NCI-H2227 (cell line): ENCODE data around the gene SZRD1.
A peak's percentile ranks its signal among the peaks of the same experiment; 100 is the strongest.

Source experiments
- DNase-seq: peaks from one replicate; lab custom pipeline; 2025; ENCODE audit not compliant: unreplicated experiment; lab: John Stamatoyannopoulos, UW

The SZRD1 gene

GRCh38 chr1:16436946-16437474 is 70.0 kb downstream of the SZRD1 start, which contains the start of gene SPATA21:
SPATA21 (minus strand) TSS chr1:16437424; CDS start chr1:16431371, 6,053 bp downstream.
- no peak for DNase-seq

- DNase-seq: no peak
Measured at GRCh38 chr1:16438516-16438915, 71.5 kb downstream of the SZRD1 start.

- no peak for DNase-seq
Measured at GRCh38 chr1:16438924-16439323, 71.9 kb downstream of the SZRD1 start.

- DNase-seq: no peak
Measured at GRCh38 chr1:16440131-16440469, 73.1 kb downstream of the SZRD1 start.

GRCh38 chr1:16440470-16441281 is 73.6 kb downstream of the SZRD1 start, which contains the start of gene NECAP2:
NECAP2 (plus strand) TSS chr1:16440724; CDS start chr1:16440762, 38 bp downstream.
- peak; percentile 98 for DNase-seq

DNA sequence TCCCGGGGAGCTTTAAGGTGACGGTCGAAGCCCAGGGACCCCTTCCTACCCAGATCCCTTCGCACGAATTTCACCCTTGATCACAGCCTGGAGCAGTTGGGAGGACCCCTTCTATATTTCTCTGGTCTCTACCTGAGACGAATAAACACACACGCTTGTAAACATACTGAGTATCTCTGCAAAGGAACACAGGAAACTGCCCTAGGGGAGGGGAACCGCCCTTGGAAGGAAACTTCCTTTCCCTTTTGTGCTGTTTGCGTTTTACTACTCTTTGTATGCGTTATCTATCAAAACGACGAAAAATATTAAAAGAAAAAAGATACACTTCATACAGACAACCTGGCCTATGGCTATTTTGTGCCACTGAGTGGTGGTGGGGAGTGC is 74.2 kb downstream of the SZRD1 start:
- no peak for DNase-seq

GRCh38 chr1:16442265-16442664 is 75.2 kb downstream of the SZRD1 start:
- no peak for DNase-seq

DNA sequence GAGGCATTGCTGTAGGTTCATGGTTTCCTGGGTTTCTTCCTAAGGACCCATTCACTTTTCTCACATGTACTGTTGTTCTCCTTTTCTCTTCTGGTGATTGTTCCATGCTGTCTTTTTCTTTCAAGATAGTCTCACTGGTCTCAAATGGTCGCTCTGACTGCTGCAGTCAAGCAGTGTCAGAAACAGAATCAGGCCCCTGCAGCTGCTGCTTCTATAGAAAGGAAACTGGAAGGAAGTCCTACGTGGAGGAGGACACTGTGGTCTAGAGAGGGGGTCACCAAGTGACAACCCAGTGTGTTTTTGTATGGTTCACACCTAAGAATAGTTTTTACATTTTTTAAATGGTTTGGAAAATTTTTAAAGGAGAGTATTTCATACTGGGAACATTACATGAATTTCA is 75.9 kb downstream of the SZRD1 start:
- no peak for DNase-seq

DNA sequence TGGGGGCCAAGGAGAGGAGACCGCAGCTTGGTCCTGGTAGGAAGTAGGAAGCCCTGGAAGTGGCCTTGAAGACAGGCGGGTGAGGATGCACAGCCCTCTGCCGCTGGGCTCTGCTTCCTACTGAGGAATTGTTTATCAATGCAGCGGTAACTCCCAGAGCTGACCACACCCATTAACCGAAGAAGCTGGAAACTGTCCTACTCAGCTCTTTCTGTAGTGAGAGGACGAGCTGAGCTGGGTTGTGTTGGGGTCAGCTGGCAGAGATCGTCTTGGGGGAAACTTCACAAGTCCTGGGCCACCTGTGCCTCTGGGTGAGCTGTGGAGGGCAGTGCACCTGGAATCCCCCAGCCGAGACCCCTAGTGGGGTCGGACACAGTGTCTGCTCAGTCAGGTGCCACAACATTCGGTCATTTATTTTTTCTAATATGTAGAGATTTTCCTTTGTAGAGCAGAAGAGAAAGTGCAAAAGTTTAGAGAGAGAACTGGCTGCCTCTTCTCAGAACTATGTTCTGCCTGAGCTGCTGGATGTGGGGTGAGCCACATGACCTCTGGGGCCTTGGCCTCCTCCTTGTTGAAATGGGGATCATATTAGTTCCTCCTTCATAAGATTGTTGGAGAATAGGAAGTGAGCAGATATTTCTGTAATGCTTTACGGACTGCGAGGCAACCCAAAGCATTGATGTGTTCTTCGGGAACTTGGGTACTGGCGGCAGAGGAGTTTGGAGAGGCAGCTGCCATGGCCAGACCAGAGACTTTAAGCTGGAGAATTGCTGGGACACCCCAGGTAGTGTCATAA is 77.1 kb downstream of the SZRD1 start:
- DNase-seq: no peak

DNA sequence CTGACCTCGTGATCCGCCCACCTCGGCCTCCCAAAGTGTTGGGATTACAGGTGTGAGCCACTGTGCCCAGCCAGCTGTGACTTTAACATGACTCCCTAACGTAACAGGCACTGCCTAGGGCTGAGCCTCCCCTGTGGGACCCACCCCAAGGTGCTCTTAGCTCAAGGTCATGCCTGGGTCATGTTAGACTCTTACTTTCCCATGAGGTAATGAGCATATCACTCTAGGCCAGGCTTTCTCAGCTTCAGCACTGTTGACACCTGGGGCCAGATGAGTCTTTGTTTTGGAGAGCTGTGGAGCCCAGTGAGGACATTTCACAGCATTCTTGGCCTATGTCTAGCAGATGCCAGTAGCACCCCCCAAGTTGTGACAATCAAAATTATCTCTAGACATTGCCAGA is 78.0 kb downstream of the SZRD1 start:
- no peak for DNase-seq

DNA sequence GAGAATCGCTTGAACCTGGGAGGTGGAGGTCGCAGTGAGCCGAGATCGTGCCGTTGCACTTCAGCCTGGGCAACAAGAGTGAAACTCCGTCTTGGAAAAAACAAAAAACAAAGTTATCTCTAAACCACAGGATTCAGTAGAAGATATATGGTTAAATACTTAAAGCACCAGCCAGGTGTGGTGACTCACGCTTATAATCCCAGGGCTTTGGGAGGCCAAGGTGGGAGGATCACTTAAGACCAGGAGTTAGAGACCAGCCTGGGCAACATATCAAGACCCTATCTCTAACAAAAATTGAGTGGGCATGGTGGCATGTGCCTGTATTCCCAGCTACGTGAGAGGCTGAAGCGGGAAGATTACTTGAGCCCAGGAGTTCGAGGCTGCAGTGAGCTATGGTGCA is 79.1 kb downstream of the SZRD1 start:
- no peak for DNase-seq

GRCh38 chr1:16447641-16448040 is 80.6 kb downstream of the SZRD1 start:
- DNase-seq: no peak
